AG08396 (cell line): ENCODE data around the gene CELF1.

Experiments used
- DNase-seq: peaks from one replicate; pipeline ENCODE4 v3.0.0; 2012; ENCODE audit warnings: low spot score, mixed read lengths

CELF1 gene

GRCh38 chr11:47485107-47485506, 67.8 kb downstream of the CELF1 start:
- no peak for DNase-seq

DNA sequence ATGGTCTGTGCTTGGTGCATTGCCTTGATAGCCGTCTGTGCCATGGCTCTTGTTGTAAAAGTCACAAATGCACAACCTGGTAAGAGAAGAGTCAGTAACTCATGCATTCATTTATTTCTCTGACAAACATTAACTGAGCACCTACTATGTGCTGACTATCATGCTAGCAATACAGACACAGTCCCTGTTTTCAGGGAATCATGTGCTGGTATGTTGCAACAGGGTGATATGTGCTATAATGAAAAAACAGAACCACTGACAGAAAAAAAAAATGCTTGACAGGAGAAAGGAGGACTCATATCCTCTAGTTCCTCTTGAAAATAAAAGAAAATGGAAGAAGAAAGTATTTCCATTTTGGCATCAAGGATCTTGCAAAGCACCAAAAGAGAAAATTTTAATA, 69.5 kb downstream of the CELF1 start:
- DNase-seq: no peak

DNA sequence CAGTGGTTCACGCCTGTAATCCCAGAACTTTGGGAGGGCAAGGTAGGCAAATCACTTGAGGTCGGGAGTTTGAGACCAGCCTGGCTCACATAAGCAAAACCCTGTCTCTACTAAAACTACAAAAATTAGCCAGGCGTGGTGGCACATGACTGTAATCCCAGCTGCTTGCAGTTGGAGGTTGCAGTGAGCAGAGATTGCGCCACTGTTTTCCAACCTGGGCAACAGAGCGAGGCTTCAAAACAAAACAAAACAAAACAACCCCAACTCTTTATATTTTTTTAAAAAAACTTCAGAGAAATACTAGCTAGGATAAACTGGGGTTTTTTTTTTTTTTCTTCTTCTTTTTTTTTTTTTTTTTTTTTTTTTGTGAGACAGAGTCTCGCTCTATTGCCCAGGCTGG, 72.2 kb downstream of the CELF1 start:
- no peak for DNase-seq

DNA sequence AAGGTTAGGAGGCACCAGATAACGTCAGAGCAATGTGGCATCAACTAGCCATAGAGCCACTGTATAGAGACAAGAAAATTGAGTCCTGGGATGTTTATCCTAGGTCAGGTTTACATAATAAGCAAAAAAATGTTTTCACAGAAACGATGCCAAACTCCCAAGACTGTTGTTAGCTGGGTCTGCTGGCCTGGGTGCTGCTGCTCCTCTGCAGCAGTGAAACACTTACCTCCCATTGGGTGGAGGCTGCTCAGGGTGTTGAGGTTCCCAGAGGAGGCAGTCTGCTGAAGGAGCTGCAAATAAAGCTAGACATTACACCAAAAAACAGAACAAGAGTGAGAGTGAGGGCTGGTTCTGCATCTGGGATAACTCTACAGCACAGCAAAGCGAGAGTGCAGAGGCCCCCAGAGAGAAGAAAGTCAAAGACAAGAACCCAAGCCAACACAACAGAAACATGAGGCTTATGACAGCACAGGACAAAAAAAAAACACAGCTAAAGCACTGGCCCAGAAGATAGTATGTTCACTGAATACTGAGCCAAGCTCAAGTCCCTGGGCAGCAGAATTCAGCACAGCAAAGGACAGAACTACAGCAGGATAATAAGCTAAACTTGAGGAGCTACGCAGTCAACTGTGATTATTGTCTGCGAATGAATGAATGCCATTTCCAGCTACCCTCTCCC, 74.1 kb downstream of the CELF1 start:
- DNase-seq: no peak

- no peak for DNase-seq
These were observed 75.2 kb downstream of the CELF1 start for GRCh38 chr11:47477753-47478152.

- DNase-seq: peak; percentile 27
These were observed 75.6 kb downstream of the CELF1 start for GRCh38 chr11:47477323-47477722.

DNA sequence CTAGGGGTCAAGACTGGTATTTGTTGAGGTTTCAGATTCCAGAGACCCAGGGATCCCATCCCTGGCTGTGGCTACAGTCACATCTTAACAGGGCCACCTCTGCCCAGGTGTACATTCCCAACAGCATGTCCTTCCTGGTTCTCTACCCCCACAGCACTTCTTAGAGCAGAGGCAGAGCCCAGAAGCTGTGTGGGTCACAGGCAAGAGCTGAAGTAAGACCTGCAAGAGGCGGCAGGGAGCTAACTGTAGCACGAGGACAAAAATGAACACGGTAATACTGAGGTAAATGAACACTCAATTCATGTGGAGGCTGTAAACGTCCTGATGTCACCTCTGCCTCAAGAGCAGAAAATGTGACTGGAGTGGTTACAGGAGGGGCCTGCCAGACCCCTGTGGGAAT, 82.3 kb downstream of the CELF1 start:
- no peak for DNase-seq

- DNase-seq: no peak
These were observed 83.4 kb downstream of the CELF1 start for GRCh38 chr11:47469361-47470179.

GRCh38 chr11:47468598-47469214, 84.2 kb downstream of the CELF1 start:
- DNase-seq: no peak

DNA sequence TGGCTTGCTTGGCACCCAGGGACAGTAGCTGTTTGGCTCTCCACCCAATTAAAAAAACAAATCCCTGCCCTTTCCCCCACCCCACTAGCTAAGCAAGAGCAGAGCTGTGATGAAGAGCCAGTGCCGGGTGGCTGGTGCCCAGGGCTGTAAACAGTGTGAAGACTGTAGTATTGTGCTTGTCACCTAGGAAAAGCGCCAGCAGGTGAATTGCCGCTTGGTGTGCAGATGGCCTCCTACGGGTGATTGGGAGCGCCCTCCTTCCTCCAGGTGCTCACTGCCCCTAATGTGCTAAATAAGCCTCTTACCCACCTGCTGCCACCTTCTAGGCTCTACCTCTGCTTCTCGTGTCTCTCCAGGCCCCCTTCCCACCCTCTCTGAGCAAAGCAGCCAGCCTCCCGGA, 85.6 kb downstream of the CELF1 start:
- DNase-seq: no peak

- no peak for DNase-seq
These were observed 86.2 kb downstream of the CELF1 start for GRCh38 chr11:47466701-47467250.

GRCh38 chr11:47466201-47466600, 86.7 kb downstream of the CELF1 start:
- DNase-seq: no peak

DNA sequence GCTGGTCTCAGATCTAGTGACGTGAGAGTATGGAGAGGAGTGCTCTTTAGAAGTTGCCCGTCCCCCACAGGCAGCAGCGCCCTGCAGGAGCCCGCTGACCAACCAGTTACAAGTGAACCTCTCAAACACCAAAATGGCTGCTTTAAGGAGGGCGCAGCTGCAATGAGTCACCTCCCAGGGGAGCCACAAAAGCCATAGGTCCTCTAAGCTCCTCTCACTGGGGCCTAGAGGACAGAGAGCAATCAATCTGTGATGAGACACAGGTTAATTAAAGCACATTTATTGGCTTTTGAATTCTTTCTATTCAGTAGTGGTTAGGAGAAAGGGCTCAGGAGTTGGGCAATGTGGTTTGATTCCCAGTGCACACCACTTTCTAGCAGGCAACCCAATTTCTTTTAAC, 88.4 kb downstream of the CELF1 start:
- no peak for DNase-seq

- DNase-seq: no peak
These were observed 91.1 kb downstream of the CELF1 start for GRCh38 chr11:47461876-47462275.

DNA sequence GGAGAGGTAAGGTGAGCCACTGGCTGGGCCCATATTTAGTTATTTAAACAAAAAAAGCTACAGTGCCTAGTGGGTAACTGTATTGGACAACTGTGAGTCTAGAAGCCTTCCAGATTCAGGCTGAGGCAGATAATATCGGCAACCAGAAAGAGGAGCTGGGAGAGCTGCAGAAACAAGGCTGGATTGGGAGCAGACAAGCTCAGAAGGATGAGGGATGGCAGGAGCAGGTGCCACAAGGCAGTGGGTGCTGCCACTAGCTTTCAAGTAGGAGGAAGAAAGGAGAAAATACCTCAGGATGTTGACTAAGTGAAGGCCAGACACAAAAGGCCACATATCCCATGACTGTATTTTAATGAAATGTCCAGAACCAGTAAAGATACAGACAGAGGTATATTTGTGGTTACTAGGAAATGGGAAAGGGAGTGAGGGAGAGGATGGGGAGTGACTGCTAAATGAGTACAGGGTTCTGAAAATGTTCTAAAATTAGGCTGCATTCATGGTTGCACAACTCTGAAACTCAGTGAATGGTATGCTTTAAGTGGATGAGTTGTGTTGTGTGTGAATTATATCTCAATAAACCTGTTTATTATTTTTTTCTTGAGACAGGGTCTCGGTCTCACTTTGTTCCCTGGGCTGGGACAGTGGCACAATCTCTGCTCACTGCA, 92.2 kb downstream of the CELF1 start:
- DNase-seq: no peak

GRCh38 chr11:47454258-47454671, 98.7 kb downstream of the CELF1 start:
- DNase-seq: peak; percentile 80

DNA sequence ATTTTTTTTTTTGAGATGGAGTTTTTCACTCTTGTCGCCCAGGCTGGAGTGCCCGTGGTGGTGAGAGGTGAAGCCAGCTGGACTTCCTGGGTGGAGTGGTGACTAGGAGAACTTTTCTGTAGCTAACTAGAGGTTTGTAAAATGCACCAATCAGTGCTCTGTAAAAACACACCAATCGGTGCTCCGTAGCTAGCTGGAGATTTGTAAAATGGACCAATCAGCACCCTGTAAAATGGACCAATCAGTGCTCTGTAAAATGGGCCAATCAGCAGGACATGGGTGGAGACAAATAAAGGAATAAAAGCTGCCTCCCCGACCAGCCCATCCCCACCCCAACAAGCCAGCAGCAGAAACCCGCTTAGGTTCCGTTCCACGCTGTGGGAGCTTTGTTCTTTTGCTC, 99.6 kb downstream of the CELF1 start:
- DNase-seq: no peak

- no peak for DNase-seq
These were observed 100.9 kb downstream of the CELF1 start for GRCh38 chr11:47451990-47452389.

- no peak for DNase-seq
These were observed 101.5 kb downstream of the CELF1 start for GRCh38 chr11:47451436-47451835.

GRCh38 chr11:47449541-47449940, 103.4 kb downstream of the CELF1 start:
- no peak for DNase-seq

GRCh38 chr11:47448566-47449427, 104.1 kb downstream of the CELF1 start, which contains the start of gene RAPSN:
TSS of gene RAPSN (minus strand) at chr11:47449136. CDS start at chr11:47448964, 172 bp downstream.
- no peak for DNase-seq
